ENCODE results near the gene COBLL1.

- no peak for TF ChIP-seq CTCF (IDR thresholded peaks at IDR 0.05)
- no peak for TF ChIP-seq POLR2A (IDR thresholded peaks at IDR 0.05)
- no peak for TF ChIP-seq POLR2AphosphoS5 (IDR thresholded peaks at IDR 0.05)
Observed at GRCh38 chr2:164664070-164664469, 177.6 kb downstream of the COBLL1 start.
